ENCODE measurements around the gene QKI. TPM values are rescaled to one million over a fixed set of nuclear protein-coding genes. Genes with fewer than 3 reads are reported as not detected.

The QKI gene
- total and polyA plus RNA-seq, 2 of the 8 experiments (the other 6 are each of a cell fraction or from before 2014, with no cell fraction given) = 181 to 183 TPM

- WGBS, 2 experiments (ENCODE audit: extremely low coverage in 1 of 2, insufficient coverage in 1 of 2, insufficient read length in 1 of 2, insufficient replicate concordance in 2 of 2, low coverage in 1 of 2, low lambda C conversion rate in 2 of 2, missing lambda C conversion rate in 1 of 2) = 83% methylated on average over 2 of the region's 2 CpGs; no CpG with 5 or more reads in 1 of the 2 experiments
Measured at GRCh38 chr6:163459536-163459935, 45.0 kb downstream of the QKI start.

More at GRCh38 chr6:163459536-163459935, 45.0 kb downstream of the QKI start:
- Histone ChIP-seq H4K8ac (ENCODE audit: extremely low read depth, insufficient read depth, low read length) (no peak overlapping the region), H2BK5ac (ENCODE audit: low read depth, low read length) (no peak overlapping the region), H3K4me1 (replicated peaks in 1 of 4; ENCODE audit: control insufficient read depth in 3 of 4, insufficient read depth in 4 of 4, low read length in 3 of 4) (peaks cover 0 to 7% (median 4%) of the 10 kb centered on the region in 4 experiments; a peak in 4 of 7 replicates), H3K14ac (ENCODE audit: insufficient read length) (no peak overlapping the region), H3K4me3 (ENCODE audit: extremely low read depth in 1 of 4, insufficient read depth in 2 of 4, low read depth in 3 of 4, low read length in 4 of 4) (no peak overlapping the region), H3K27ac (ENCODE audit: low read depth, low read length) (no peak overlapping the region), H3K56ac (replicated peaks; ENCODE audit: insufficient read length, low read depth, low read length) (no peak overlapping the region), H3K79me2 (ENCODE audit: control insufficient read depth in 1 of 2, insufficient read depth in 2 of 2, low read length in 2 of 2) (peaks cover 13 to 99% of the 10 kb centered on the region in 2 experiments), H2BK15ac (ENCODE audit: low read length) (no peak overlapping the region), H2BK120ac (replicated peaks; ENCODE audit: low read depth, low read length) (no peak overlapping the region), H2BK12ac (ENCODE audit: low read depth, low read length) (no peak overlapping the region), H3K4me2 (ENCODE audit: insufficient read depth in 1 of 2, low read depth in 2 of 2, low read length in 2 of 2) (no peak overlapping the region), H3K79me1 (ENCODE audit: low read depth, low read length) (peaks cover 3% of the 10 kb centered on the region; the same call in 1 of the 2 replicates), H4K91ac (replicated peaks; ENCODE audit: insufficient read length, low read length) (no peak overlapping the region), H4K5ac (ENCODE audit: insufficient read length, low read depth, low read length) (no peak overlapping the region), H3K23me2 (ENCODE audit: low read depth, low read length) (no peaks in the 10 kb centered on the region), H3K36me3 (ENCODE audit: control insufficient read depth in 2 of 4, insufficient read depth in 4 of 4, low read length in 3 of 4) (peaks cover 0 to 9% (median 0%) of the 10 kb centered on the region in 4 experiments; a peak in 2 of 8 replicates), H2BK20ac (ENCODE audit: low read length) (no peak overlapping the region), H3K4ac (replicated peaks; ENCODE audit: insufficient read length, low read depth, low read length) (no peak overlapping the region), H2AK5ac (ENCODE audit: low read depth, low read length) (no peak overlapping the region), H4K20me1 (replicated peaks in 1 of 2; ENCODE audit: control insufficient read depth in 1 of 2, insufficient read depth in 2 of 2, low read length in 2 of 2) (peaks cover 10 to 19% of the 10 kb centered on the region in 2 experiments), H3K9me3 (ENCODE audit: insufficient read depth in 2 of 2, low read depth in 1 of 2, low read length in 1 of 2) (no peaks in the 10 kb centered on the region), H2AFZ (ENCODE audit: low read length) (no peak overlapping the region), H3K9ac (replicated peaks in 1 of 4; ENCODE audit: extremely low read depth in 1 of 4, low read depth in 3 of 4, low read length in 3 of 4) (no peak overlapping the region), H3K23ac (ENCODE audit: insufficient read length) (no peak overlapping the region), H3K27me3 (replicated peaks in 1 of 4; ENCODE audit: control insufficient read depth in 3 of 4, extremely low read depth in 1 of 4, insufficient read depth in 3 of 4, low read length in 3 of 4) (no peaks in the 10 kb centered on the region), H3K18ac (ENCODE audit: extremely low read depth, low read length) (no peak overlapping the region)
- POLR2A ChIA-PET (ENCODE audit: partially characterized antibody) = no interaction called here
- no peak for TF ChIP-seq SP2 (IDR thresholded peaks at IDR 0.05; ENCODE audit: low read length)
- TF ChIP-seq TAF1 (IDR thresholded peaks at IDR 0.05; ENCODE audit: low read depth, low read length) = no peak
- TF ChIP-seq SP4 (IDR thresholded peaks at IDR 0.05; ENCODE audit: low read length) = no peak
- TF ChIP-seq CHD2 (IDR thresholded peaks at IDR 0.05; ENCODE audit: low read length) = no peak
- no peak for TF ChIP-seq NANOG (IDR thresholded peaks at IDR 0.05; ENCODE audit: insufficient read depth, low read depth, low read length, poor library complexity, severe bottlenecking)
- TF ChIP-seq KDM1A (IDR thresholded peaks at IDR 0.05; ENCODE audit: borderline replicate concordance, low read length) = no peak
- TF ChIP-seq CHD1 (IDR thresholded peaks at IDR 0.05; ENCODE audit: low read depth, low read length) = no peak
- TF ChIP-seq TCF12 (IDR thresholded peaks at IDR 0.05; ENCODE audit: low read depth, low read length) = no peak
- DNase-seq (ENCODE audit: low read depth in 1 of 2, low spot score in 2 of 2) = no peak
- FAIRE-seq = no peak
- CTCF ChIA-PET (ENCODE audit: partially characterized antibody) = no interaction called here
